ENCODE data around the gene ZNF473. TPM values are rescaled to one million over a fixed set of nuclear protein-coding genes. Genes with fewer than 3 reads are reported as not detected.

The ZNF473 gene
- total RNA-seq, 2 experiments from 2014 or later = 2.6 to 2.8 TPM

DNA sequence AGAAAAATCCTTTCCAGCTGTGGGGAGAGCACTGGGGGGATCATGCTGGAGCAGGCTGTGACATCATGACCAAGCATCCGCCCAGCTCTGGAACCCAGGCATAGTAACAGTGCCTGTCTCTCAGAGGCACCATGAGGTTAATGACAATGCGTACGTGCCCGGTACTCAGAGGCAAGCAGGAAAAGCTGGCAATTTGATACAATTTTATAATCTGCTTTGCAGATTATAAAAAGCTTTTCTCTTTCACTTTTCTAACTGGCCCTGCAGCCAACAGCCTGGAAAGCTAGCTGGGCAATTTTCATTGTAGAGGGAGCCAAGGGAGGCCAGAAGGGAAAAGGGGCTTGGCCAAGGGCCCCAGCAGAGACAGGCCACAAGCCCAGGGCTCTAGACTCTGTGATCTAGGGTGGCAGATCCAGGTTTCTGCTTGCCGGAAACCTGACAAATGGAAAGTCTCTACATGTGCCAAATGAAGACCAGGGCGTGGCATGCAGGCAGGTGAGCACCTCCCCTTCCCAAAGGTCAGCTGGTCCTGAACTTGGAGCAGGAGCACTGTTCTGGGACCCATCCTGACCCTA is 23.3 kb upstream of the ZNF473 start:
- H3K9me3 ChIP-seq (ENCODE audit: control insufficient read depth in 1 of 2, insufficient read depth in 1 of 2, low read length in 2 of 2) = no peaks in the 10 kb centered on the region
- no peak overlapping the region for H3K27ac Mint-ChIP-seq
- H3K4me3 ChIP-seq (ENCODE audit: low read length) = no peak overlapping the region
- POLR2A ChIA-PET = interaction anchor here (0.8 kb wide), 1 partner anchor 19 kb away, joined by 3 read pairs; no protein-coding TSS in a partner anchor
- ATAC-seq (ENCODE audit: poor library complexity) = no peak
- CTCF ChIA-PET = no interaction called here
- peaks cover 4% of the 10 kb centered on the region for H3K4me1 Mint-ChIP-seq (ENCODE audit: low read depth)
- no peaks in the 10 kb centered on the region for H3K27me3 ChIP-seq (ENCODE audit: control insufficient read depth in 1 of 2, insufficient read depth in 2 of 2, low read length in 2 of 2)
- H3K27me3 Mint-ChIP-seq = no peaks in the 10 kb centered on the region
- no peaks in the 10 kb centered on the region for H3K9me3 Mint-ChIP-seq
- H3K4me3 Mint-ChIP-seq = no peak overlapping the region
- H3K27ac ChIP-seq (ENCODE audit: low read depth in 1 of 2, low read length in 2 of 2) = no peak overlapping the region
- H3K36me3 ChIP-seq (ENCODE audit: insufficient read depth, low read length) = peaks cover 86% of the 10 kb centered on the region
- H3K36me3 Mint-ChIP-seq (ENCODE audit: low read depth) = peaks cover 90% of the 10 kb centered on the region
- peaks cover 16% of the 10 kb centered on the region for H3K4me1 ChIP-seq (ENCODE audit: insufficient read depth, low read length)
- TF ChIP-seq, protein P1, sequence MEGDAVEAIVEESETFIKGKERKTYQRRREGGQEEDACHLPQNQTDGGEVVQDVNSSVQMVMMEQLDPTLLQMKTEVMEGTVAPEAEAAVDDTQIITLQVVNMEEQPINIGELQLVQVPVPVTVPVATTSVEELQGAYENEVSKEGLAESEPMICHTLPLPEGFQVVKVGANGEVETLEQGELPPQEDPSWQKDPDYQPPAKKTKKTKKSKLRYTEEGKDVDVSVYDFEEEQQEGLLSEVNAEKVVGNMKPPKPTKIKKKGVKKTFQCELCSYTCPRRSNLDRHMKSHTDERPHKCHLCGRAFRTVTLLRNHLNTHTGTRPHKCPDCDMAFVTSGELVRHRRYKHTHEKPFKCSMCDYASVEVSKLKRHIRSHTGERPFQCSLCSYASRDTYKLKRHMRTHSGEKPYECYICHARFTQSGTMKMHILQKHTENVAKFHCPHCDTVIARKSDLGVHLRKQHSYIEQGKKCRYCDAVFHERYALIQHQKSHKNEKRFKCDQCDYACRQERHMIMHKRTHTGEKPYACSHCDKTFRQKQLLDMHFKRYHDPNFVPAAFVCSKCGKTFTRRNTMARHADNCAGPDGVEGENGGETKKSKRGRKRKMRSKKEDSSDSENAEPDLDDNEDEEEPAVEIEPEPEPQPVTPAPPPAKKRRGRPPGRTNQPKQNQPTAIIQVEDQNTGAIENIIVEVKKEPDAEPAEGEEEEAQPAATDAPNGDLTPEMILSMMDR (IDR thresholded peaks at IDR 0.05) = no peak
- no peak for DNase-seq
- intact Hi-C loops (cut with DNase I, micrococcal nuclease) = no loop called here

DNA sequence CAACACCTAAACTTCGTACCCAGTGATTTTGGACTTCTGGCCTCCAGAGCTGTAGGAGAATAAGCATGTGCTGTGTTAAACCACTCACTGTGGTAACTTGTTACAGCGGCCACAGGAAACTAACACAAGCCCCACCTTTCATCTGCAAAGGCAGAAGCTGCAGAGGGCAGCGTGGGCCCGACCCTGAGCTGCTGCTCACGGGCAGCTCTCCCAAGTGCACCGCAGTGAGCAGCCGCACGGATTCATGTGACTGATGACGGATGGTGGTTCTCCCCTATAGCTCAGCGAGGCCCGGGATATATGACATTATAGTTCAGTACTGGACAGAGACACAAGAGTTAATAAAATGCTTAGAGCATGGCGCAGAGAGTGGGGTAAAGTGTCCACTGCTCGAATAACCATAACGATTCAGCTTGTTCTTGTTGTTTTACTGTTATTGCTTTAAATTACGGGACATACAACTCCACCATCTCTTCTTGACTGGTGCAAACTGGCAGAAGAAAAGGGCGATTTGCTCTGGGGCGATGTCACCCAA is 22.5 kb upstream of the ZNF473 start:
- Histone ChIP-seq H3K4me3 (ENCODE audit: low read length) (no peak overlapping the region), H3K36me3 (ENCODE audit: insufficient read depth, low read length) (peaks cover 88% of the 10 kb centered on the region)

GRCh38 chr19:50003810-50004419 is 21.9 kb upstream of the ZNF473 start:
- Mint-ChIP-seq H3K4me1 (ENCODE audit: low read depth) (peaks cover 4% of the 10 kb centered on the region), H3K36me3 (ENCODE audit: low read depth) (peaks cover 91% of the 10 kb centered on the region), H3K9me3 (no peaks in the 10 kb centered on the region), H3K27me3 (no peaks in the 10 kb centered on the region), H3K27ac (no peak overlapping the region), H3K4me3 (no peak overlapping the region)
- no peaks in the 10 kb centered on the region for H3K27me3 ChIP-seq (ENCODE audit: control insufficient read depth in 1 of 2, insufficient read depth in 2 of 2, low read length in 2 of 2)
- H3K4me3 ChIP-seq (ENCODE audit: low read length) = no peak overlapping the region
- DNase-seq = peak in 3 of 14 experiments; percentile 24 to 44 (median 28)
- intact Hi-C loops (cut with DNase I, micrococcal nuclease) = no loop called here
- POLR2A ChIA-PET = no interaction called here
- no peaks in the 10 kb centered on the region for H3K9me3 ChIP-seq (ENCODE audit: control insufficient read depth in 1 of 2, insufficient read depth in 1 of 2, low read length in 2 of 2)
- TF ChIP-seq, protein P1 (IDR thresholded peaks at IDR 0.05) = no peak
- peaks cover 88% of the 10 kb centered on the region for H3K36me3 ChIP-seq (ENCODE audit: insufficient read depth, low read length)
- ATAC-seq (ENCODE audit: poor library complexity) = no peak
- CTCF ChIA-PET = no interaction called here
- H3K27ac ChIP-seq (ENCODE audit: low read depth in 1 of 2, low read length in 2 of 2) = no peak overlapping the region
- H3K4me1 ChIP-seq (ENCODE audit: insufficient read depth, low read length) = peaks cover 16% of the 10 kb centered on the region

More for the DNA sequence above, 22.5 kb upstream of the ZNF473 start:
- intact Hi-C loops (cut with DNase I, micrococcal nuclease) = no loop called here
- Mint-ChIP-seq H3K4me3 (no peak overlapping the region), H3K9me3 (no peaks in the 10 kb centered on the region), H3K27me3 (no peaks in the 10 kb centered on the region), H3K27ac (no peak overlapping the region), H3K4me1 (ENCODE audit: low read depth) (peaks cover 4% of the 10 kb centered on the region), H3K36me3 (ENCODE audit: low read depth) (peaks cover 91% of the 10 kb centered on the region)
- Histone ChIP-seq H3K9me3 (ENCODE audit: control insufficient read depth in 1 of 2, insufficient read depth in 1 of 2, low read length in 2 of 2) (no peaks in the 10 kb centered on the region), H3K4me1 (ENCODE audit: insufficient read depth, low read length) (peaks cover 16% of the 10 kb centered on the region), H3K27ac (ENCODE audit: low read depth in 1 of 2, low read length in 2 of 2) (no peak overlapping the region), H3K27me3 (ENCODE audit: control insufficient read depth in 1 of 2, insufficient read depth in 2 of 2, low read length in 2 of 2) (no peaks in the 10 kb centered on the region)
- no peak for ATAC-seq (ENCODE audit: poor library complexity)
- CTCF ChIA-PET = no interaction called here
- TF ChIP-seq, protein P1 (IDR thresholded peaks at IDR 0.05) = no peak
- DNase-seq = peak in 1 of 14 experiments; percentile 23
- POLR2A ChIA-PET = no interaction called here

Data from CD4-positive, alpha-beta T cell (primary cell).